GM21723 (cell line): ENCODE results near the gene RASSF5.

Experiments
- ATAC-seq: cut with Tn5 transposase; IDR thresholded peaks from one replicate; pipeline ENCODE4 v1.9.1; 2021; ENCODE audit warnings: mild to moderate bottlenecking, moderate library complexity; ENCODE audit not compliant: unreplicated experiment

Gene RASSF5

GRCh38 chr1:206496131-206496793 lies 11.1 kb upstream of the RASSF5 start:
- ATAC-seq = peak; percentile 54

DNA sequence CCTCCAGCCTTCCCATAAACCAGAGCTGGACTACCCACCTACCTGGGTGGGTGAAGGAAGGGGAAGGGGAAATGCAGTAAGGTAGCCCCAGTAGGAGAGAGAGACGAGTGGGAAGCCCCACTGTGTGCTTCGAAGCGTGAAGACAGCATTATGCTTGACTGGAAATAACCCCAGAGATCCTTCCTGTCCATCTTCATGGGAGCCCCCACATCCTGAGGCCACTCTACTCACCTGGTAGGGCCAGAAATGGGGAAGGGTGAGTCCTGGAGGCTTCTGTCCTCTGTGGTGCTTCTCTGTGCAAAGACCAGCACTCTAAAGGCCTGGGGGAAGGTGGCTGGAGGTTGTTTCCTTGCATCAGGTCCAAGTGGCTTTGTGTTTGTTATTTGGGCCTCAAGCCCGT lies 10.0 kb upstream of the RASSF5 start:
- ATAC-seq = no peak

- no peak for ATAC-seq
Measured at GRCh38 chr1:206497774-206498173, 9.6 kb upstream of the RASSF5 start.

- ATAC-seq = no peak
Measured at GRCh38 chr1:206498685-206499084, 8.6 kb upstream of the RASSF5 start.

DNA sequence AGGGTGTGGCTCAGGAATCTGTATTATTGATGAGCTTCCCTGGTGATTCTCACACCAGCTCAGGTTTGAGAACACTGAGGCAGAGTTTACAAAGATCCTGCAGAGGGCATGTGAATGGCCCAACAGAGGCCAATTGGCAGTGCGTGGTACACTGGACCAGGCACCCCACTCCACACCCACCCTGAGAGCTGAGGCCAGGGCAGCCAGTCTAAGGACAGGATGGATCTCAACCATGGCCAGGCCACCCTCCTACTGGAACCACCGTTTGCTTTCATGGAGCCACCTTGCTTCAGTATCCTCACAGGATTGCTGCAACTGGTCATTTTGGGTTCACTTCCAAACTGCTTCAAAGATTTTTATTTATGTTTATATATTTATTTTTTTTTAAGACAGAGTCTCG lies 7.3 kb upstream of the RASSF5 start:
- no peak for ATAC-seq

- no peak for ATAC-seq
Measured at GRCh38 chr1:206501881-206502280, 5.5 kb upstream of the RASSF5 start.

GRCh38 chr1:206502403-206502802 lies 4.9 kb upstream of the RASSF5 start:
- no peak for ATAC-seq

- ATAC-seq = no peak
Measured at GRCh38 chr1:206502812-206503211, 4.5 kb upstream of the RASSF5 start.

DNA sequence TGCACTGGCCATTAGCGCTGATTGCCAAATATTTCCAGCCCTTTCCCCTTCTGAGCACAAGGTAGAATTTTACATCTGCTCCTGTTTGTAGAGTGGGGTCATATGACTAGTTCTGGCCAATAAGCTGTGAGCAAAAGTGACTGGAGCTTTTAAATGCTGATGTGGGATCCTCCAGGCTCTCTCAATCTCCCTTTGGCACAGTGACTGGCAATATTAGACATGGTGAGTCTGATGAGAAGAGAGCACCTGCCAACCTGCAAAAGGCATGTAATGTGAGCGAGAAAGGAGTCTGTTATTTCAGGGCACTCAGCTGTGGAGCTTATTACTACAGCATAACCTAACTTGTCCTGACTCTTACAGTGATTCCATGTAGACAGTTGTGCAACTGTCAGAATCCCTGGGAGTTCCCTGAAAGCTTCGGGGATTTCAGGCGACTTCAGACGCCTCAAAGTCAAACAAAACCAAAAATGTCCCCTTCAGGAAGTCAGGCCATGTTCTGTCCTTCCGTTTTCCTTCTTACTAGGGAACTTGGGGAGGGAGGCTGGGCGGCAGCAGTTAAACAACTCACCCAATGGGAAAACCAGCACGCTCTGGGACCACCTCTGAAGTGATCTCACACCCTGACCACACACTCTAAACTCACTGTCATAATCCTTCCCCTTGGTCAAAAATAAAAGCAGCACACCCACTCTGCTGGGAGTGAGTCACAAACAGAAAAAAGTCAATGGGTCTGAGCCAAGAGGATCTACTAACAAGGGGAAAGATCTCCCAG lies 3.6 kb upstream of the RASSF5 start:
- ATAC-seq = peak; percentile 58

DNA sequence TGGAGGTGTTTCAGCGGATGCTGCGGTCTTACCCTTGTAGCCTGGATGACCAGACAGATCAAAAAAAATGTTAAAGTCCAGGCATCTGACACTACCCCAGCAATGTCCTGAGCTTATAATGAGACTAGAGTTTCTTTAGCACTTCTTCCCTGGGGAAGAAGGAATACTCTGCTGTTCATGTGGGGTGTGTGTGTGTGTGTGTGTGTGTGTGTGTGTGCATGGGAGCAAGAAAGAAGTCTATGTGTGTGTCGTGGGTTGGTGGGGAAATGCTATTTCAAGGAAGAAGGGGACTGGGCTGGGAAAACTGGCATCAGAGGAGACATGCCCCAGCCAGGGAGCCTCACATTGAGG lies 3.0 kb upstream of the RASSF5 start:
- no peak for ATAC-seq

DNA sequence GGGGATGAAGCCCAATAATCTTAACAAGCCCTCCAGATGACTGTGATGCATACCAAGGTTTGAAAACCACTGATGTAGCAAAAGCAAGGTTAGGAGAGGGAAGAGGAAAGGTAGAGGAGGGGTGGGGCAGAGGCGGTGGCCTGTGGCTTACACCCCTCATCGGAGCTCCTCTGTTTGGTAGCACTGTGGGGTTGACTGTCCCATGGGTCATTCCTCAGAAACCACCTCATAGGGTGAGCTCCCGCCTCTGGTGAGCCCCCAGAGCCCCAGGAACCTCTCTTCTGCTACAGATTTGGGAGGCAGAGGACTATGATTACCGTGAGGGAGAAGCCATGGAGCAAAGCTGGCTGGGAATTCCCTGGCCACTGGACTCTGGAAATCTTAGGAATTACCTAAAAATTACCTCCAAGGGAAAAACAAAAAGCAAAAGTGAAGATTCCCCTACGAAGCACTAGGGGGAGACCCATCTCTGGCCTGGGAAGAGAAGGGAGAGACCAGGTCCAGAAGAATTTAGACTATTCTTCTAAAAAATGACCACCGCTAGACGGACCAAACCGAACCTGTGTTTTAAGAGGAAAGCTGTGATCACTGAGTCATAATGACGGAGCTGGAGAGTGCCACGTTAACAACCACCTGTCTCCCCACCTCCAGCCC lies 1.5 kb upstream of the RASSF5 start:
- no peak for ATAC-seq

GRCh38 chr1:206506405-206507283 lies 687 bp upstream of the RASSF5 start:
- ATAC-seq = peak; percentile 34

DNA sequence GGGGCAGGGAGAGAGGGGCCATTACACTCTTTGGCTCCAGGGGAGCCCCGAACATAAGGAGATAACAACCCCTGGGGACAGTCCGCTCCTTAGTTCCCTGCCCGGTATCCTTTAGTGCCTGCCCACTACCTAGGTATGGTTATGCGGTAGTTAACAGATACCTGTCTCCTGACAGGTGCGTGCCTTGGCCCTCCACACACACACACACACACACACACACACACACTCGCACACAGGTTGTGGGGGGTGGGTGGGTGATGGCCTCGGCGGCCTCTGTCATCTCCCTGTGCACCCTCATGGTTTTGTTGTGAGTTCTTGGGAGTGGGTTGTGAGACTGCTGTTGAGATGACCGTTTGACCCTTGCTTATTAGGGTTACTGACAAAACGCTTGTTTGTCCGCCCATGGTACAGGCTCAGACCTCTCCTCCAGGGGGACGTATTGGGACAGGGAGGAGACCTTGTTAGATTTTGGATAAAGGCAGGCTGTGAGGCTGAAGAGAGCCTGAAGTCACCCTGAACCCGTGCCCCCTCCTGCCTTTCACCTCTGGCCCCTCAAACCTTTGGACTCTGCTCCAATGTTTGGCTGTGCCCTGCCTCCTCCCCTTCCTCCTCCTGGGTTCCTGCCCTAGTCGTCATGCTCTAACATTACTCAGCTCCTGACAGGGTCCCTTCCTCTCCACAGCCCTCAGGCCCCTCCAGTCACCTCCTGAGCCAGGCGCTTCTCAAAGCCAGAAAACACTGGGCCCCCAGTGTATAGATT lies 979 bp downstream of the RASSF5 start:
- no peak for ATAC-seq

GRCh38 chr1:206508956-206509355 lies 1.6 kb downstream of the RASSF5 start:
- no peak for ATAC-seq

GRCh38 chr1:206509612-206510257 lies 2.4 kb downstream of the RASSF5 start:
- ATAC-seq = no peak

DNA sequence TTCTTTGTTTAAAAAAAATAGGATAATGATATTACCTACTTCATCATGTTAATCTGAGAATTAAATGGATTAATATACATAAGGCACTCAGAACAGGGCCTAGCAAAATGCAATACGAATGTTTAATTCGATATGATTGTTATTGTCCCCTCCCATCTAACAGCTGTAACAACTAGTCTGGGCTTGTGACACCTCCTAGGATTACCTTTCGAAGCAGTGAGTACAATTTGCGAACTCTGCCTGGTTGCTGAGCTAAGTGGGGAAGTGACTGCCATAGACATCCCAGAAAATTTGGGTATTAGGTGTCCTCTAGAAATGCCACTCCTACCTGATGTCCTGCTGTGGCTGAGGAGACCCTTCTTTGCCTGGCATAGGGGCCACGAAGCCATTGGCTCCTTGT lies 3.0 kb downstream of the RASSF5 start:
- ATAC-seq = no peak

GRCh38 chr1:206511362-206512057 lies 4.2 kb downstream of the RASSF5 start:
- no peak for ATAC-seq

- ATAC-seq = no peak
Measured at GRCh38 chr1:206512058-206512850, 4.9 kb downstream of the RASSF5 start.

GRCh38 chr1:206512851-206513180 lies 5.5 kb downstream of the RASSF5 start:
- no peak for ATAC-seq
